Parathyroid adenoma (tissue), 2 donors: ENCODE measurements around the gene ST7L.
"Not testable (repeated sequence)": the region's sequence is repeated elsewhere in the genome, so short reads cannot be mapped to it uniquely, and the experiment has no call there.

Experiments used
- H2AFZ ChIP-seq: fragments of 300-600 bp; sonication (generic); one replicate; pipeline ENCODE4 v1.7.0; 2017; ENCODE audit warnings: antibody characterized with exemption, mild to moderate bottlenecking
- H3K27ac ChIP-seq: fragments of 300-600 bp; sonication (generic); one replicate; pipeline ENCODE4 v1.7.0; 2017
- H3K27me3 ChIP-seq: fragments of 300-600 bp; sonication (generic); one replicate; pipeline ENCODE4 v1.7.0; 2017; ENCODE audit warnings: low read length; ENCODE audit not compliant: control insufficient read depth, insufficient read depth
- H3K36me3 ChIP-seq: fragments of 300-600 bp; sonication (generic); one replicate; pipeline ENCODE4 v1.7.0; 2017; ENCODE audit warnings: low read length; ENCODE audit not compliant: control insufficient read depth, insufficient read depth
- H3K4me1 ChIP-seq: fragments of 300-600 bp; sonication (generic); one replicate; pipeline ENCODE4 v1.7.0; 2017; ENCODE audit warnings: control low read depth
- H3K4me2 ChIP-seq: fragments of 300-600 bp; sonication (generic); one replicate; pipeline ENCODE4 v1.7.0; 2017; ENCODE audit warnings: low read length
- H3K4me3 ChIP-seq: fragments of 300-600 bp; sonication (generic); one replicate; pipeline ENCODE4 v1.7.0; 2017; ENCODE audit warnings: low read depth, low read length
- H3K79me2 ChIP-seq: fragments of 300-600 bp; sonication (generic); one replicate; pipeline ENCODE4 v1.7.0; 2017; ENCODE audit warnings: control low read depth
- H3K9ac ChIP-seq: fragments of 300-600 bp; sonication (generic); one replicate; pipeline ENCODE4 v1.7.0; 2017; ENCODE audit warnings: mild to moderate bottlenecking
- H3K9me3 ChIP-seq: fragments of 300-600 bp; sonication (generic); one replicate; pipeline ENCODE4 v1.7.0; 2017; ENCODE audit warnings: low read length; ENCODE audit not compliant: control insufficient read depth
- TF ChIP-seq, protein P1 (sequence below): fragments of 300-600 bp; sonication (generic); IDR thresholded peaks from one replicate; pipeline ENCODE4 v1.7.0; 2017; ENCODE audit warnings: antibody characterized with exemption, mild to moderate bottlenecking
- donor health status: primary hyperparathyroidism.

ST7L gene

DNA sequence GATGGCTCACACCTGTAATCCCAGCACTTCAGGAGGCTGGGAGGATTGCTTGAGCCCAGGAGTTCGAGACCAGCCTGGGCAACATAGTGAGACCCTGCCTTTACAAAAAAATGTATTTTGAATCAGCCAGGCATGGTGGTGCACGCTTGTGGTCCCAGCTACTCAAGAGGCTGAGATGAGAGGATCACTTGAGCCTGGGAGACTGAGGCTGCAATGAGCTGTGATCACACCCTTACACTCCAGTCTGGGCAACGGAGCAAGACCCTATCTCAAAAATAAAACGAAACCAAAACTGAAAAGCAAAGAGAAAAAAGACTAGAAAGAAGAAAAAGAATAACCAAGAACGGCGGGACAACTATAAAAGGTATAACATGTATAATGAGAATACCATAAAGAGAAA lies 125.6 kb downstream of the ST7L start:
- Histone ChIP-seq H3K4me3 (no peak overlapping the region), H2AFZ (no peak overlapping the region), H3K79me2 (no peaks in the 10 kb centered on the region), H3K4me2 (no peak overlapping the region), H3K36me3 (no peaks in the 10 kb centered on the region), H3K27me3 (no peaks in the 10 kb centered on the region), H3K27ac (no peak overlapping the region), H3K9me3 (no peaks in the 10 kb centered on the region), H3K9ac (no peak overlapping the region), H3K4me1 (no peaks in the 10 kb centered on the region)
- TF ChIP-seq, protein P1, sequence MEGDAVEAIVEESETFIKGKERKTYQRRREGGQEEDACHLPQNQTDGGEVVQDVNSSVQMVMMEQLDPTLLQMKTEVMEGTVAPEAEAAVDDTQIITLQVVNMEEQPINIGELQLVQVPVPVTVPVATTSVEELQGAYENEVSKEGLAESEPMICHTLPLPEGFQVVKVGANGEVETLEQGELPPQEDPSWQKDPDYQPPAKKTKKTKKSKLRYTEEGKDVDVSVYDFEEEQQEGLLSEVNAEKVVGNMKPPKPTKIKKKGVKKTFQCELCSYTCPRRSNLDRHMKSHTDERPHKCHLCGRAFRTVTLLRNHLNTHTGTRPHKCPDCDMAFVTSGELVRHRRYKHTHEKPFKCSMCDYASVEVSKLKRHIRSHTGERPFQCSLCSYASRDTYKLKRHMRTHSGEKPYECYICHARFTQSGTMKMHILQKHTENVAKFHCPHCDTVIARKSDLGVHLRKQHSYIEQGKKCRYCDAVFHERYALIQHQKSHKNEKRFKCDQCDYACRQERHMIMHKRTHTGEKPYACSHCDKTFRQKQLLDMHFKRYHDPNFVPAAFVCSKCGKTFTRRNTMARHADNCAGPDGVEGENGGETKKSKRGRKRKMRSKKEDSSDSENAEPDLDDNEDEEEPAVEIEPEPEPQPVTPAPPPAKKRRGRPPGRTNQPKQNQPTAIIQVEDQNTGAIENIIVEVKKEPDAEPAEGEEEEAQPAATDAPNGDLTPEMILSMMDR, result no peak

DNA sequence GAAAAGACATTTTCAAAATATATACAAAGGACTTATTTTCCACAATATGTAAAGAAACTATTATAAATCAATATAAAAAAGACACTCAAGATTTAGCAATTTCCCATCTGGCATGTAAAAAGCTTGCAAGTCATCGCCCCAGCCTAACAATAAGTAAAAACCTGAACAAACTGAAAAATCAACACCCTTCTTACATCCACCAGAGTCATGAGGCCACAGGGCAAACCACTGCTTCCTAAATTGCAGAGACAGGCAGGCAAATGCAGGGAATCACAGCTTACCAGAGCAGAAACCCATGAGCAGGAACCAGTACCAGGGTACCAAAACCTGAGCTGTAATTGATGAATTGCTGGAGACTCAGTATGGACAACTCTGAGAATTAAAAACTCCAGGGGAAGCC lies 126.9 kb downstream of the ST7L start:
- Histone ChIP-seq H2AFZ (no peak overlapping the region), H3K27me3 (no peaks in the 10 kb centered on the region), H3K9me3 (no peaks in the 10 kb centered on the region), H3K9ac (no peak overlapping the region), H3K79me2 (no peaks in the 10 kb centered on the region), H3K4me3 (no peak overlapping the region), H3K27ac (no peak overlapping the region), H3K4me2 (no peak overlapping the region), H3K4me1 (no peaks in the 10 kb centered on the region), H3K36me3 (no peaks in the 10 kb centered on the region)
- TF ChIP-seq, protein P1, result no peak

DNA sequence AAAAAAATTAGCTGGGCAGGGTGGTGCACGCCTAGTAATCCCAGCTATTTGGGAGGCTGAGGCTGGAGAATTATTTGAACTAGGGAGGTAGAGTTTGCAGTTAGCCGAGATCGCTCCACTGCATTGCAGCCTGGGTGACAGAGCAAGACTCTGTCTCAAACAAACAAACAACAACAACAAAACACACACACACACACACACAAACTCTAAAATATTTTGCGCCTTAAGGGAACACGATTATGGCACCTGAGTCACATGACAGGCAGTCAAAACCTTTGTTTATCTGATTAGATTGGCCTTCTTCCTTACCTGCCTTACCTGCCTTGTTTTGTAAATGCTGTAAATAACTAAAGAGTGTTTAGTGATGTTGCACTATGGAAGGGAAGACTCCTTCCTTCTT lies 130.8 kb downstream of the ST7L start:
- Histone ChIP-seq H3K4me1 (no peaks in the 10 kb centered on the region), H3K27ac (no peak overlapping the region), H3K9ac (no peak overlapping the region), H3K4me2 (no peak overlapping the region), H3K4me3 (no peak overlapping the region), H3K9me3 (no peaks in the 10 kb centered on the region), H3K36me3 (no peaks in the 10 kb centered on the region), H3K79me2 (no peaks in the 10 kb centered on the region), H2AFZ (no peak overlapping the region), H3K27me3 (no peaks in the 10 kb centered on the region)
- TF ChIP-seq, protein P1, result no peak

DNA sequence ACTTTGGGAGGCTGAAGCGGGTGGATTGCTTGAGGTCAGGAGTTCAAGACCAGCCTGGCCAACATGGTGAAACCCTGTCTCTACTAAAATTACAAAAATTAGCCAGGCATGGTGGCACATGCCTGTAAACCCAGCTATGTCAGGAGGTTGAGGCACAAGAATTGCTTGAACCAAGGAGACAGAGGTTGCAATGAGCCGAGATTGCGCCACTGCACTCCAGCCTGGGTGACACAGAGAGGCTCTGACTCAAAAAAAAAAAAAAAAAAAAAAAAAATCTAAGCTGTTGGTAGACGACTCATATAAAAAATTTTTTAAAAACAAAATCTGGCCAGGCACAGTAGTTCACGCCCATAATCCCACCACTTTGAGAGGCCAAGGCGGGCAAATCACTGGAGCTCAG lies 131.3 kb downstream of the ST7L start:
- H3K4me1 ChIP-seq, H3K27ac ChIP-seq, H3K79me2 ChIP-seq, H3K4me2 ChIP-seq, H3K36me3 ChIP-seq, H3K27me3 ChIP-seq, H3K9me3 ChIP-seq, H3K9ac ChIP-seq, H2AFZ ChIP-seq, H3K4me3 ChIP-seq: not testable (repeated sequence)

DNA sequence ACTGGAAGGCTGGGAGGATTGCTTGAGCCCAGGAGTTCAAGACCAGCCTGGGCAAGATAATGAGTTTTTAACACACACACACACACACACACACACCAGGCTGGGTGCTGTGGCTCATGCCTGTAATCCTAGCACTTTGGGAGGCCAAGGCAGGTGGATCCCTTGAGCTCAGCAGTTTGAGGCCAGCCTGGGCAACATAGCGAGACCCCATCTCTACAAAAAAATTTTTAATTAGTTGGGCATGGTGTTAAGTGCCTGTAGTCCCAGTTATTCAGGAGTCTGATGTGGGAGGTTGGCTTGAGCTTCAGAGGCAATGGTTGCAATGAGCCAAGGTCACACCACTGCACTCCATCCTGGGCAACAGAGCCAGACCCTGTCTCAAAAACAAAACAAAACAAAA lies 132.9 kb downstream of the ST7L start:
- H3K9ac ChIP-seq, H3K4me3 ChIP-seq: not testable (repeated sequence)

DNA sequence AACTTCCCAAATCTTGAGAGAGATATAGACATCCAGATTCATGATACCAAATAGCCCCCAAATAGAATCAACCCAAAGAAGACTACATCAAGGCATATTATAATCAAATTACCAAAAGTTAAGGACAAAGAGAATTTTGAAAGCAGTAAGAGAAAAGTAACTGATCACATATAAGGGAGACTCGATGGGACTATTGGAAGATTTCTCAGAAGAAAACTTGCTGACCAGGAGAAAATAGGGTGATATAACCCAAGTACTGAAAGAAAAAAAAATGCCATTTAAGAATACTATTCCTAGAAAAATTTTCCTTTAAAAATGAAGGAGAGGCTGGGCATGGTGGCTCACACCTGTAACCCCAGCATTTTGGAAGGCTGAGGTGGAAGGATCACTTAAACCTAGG lies 140.6 kb downstream of the ST7L start:
- no peak overlapping the region for H3K4me3 ChIP-seq
- H3K79me2 ChIP-seq, result no peaks in the 10 kb centered on the region
- H2AFZ ChIP-seq, result no peak overlapping the region
- H3K9ac ChIP-seq, result no peak overlapping the region
- peaks cover 2% of the 10 kb centered on the region for H3K9me3 ChIP-seq
- H3K4me2 ChIP-seq, result no peak overlapping the region
- H3K27ac ChIP-seq, result no peak overlapping the region
- TF ChIP-seq, protein P1, result no peak
- no peaks in the 10 kb centered on the region for H3K27me3 ChIP-seq
- no peaks in the 10 kb centered on the region for H3K4me1 ChIP-seq
- H3K36me3 ChIP-seq, result no peaks in the 10 kb centered on the region

More for the DNA sequence above, 132.9 kb downstream of the ST7L start:
- not testable (repeated sequence) for H3K27ac ChIP-seq, H3K79me2 ChIP-seq, H3K27me3 ChIP-seq, H3K4me2 ChIP-seq, H3K4me1 ChIP-seq, H3K36me3 ChIP-seq, H3K9me3 ChIP-seq, H2AFZ ChIP-seq
